OCI-LY1 (cell line): Measurements from ENCODE around the gene MFSD8.

Experiments
- H2AFZ ChIP-seq: fragments of 200-600 bp; sonication (generic), shearing (Covaris generic); 2 replicates; pipeline ENCODE4 v1.6.0; 2014; ENCODE audit warnings: antibody characterized with exemption, mild to moderate bottlenecking, low read length
- H3F3A ChIP-seq: fragments of 200-600 bp; sonication (generic), shearing (Covaris generic); 2 replicates; pipeline ENCODE4 v1.6.0; 2014; ENCODE audit warnings: mild to moderate bottlenecking, antibody characterized with exemption, low read length, moderate library complexity; ENCODE audit not compliant: insufficient read depth
- H3K27ac ChIP-seq: fragments of 200-600 bp; sonication (generic); 2 replicates; pipeline ENCODE4 v1.5.1; 2014; ENCODE audit warnings: low read length, mixed run types, mild to moderate bottlenecking, low read depth; ENCODE audit not compliant: poor library complexity, severe bottlenecking
- H3K27me3 ChIP-seq: fragments of 200-600 bp; sonication (generic); 2 replicates; pipeline ENCODE4 v1.6.0; 2014; ENCODE audit warnings: antibody characterized with exemption, mild to moderate bottlenecking, low read length, moderate library complexity; ENCODE audit not compliant: insufficient read depth
- H3K36me3 ChIP-seq: fragments of 200-600 bp; sonication (generic); 2 replicates; pipeline ENCODE4 v1.6.1; 2014; ENCODE audit warnings: mild to moderate bottlenecking, antibody characterized with exemption, low read length, moderate library complexity, mixed read lengths; ENCODE audit not compliant: insufficient read depth
- H3K4me1 ChIP-seq: fragments of 200-600 bp; sonication (generic); 2 replicates; pipeline ENCODE4 v1.5.1; 2014; ENCODE audit warnings: mild to moderate bottlenecking, low read length, moderate library complexity; ENCODE audit not compliant: insufficient read depth, severe bottlenecking
- H3K4me2 ChIP-seq: fragments of 200-600 bp; sonication (generic), shearing (Covaris generic); 2 replicates; pipeline ENCODE4 v1.6.1; 2014; ENCODE audit warnings: low read length
- H3K4me3 ChIP-seq: fragments of 200-600 bp; sonication (generic); 2 replicates; pipeline ENCODE4 v1.5.1; 2014; ENCODE audit warnings: low read length, low read depth, mild to moderate bottlenecking, mixed read lengths; ENCODE audit not compliant: poor library complexity, severe bottlenecking
- H3K79me2 ChIP-seq: fragments of 200-600 bp; shearing (Covaris generic); 2 replicates; pipeline ENCODE4 v1.6.1; 2016; ENCODE audit warnings: mixed run types, low read length, mixed read lengths; ENCODE audit not compliant: insufficient read depth
- H3K9ac ChIP-seq: fragments of 200-600 bp; sonication (generic), shearing (Covaris generic); 2 replicates; pipeline ENCODE4 v1.6.1; 2014; ENCODE audit warnings: mild to moderate bottlenecking, low read length, mixed read lengths
- H3K9me2 ChIP-seq: fragments of 200-600 bp; sonication (generic), shearing (Covaris generic); 2 replicates; pipeline ENCODE4 v1.6.1; 2014; ENCODE audit warnings: low read depth, mild to moderate bottlenecking, low read length, mixed read lengths
- H3K9me3 ChIP-seq: fragments of 200-600 bp; shearing (Covaris generic); 2 replicates; pipeline ENCODE4 v1.6.1; 2014; ENCODE audit warnings: low read length, mixed read lengths
- H4K20me1 ChIP-seq: fragments of 200-600 bp; sonication (generic), shearing (Covaris generic); 2 replicates; pipeline ENCODE4 v1.6.0; 2016; ENCODE audit warnings: mild to moderate bottlenecking, low read length; ENCODE audit not compliant: insufficient read depth
- CTCF ChIP-seq: fragments of 200-600 bp; sonication (generic), shearing (Covaris generic); IDR thresholded peaks from 2 replicates; pipeline ENCODE4 v1.5.1; 2017; ENCODE audit warnings: mild to moderate bottlenecking, antibody characterized with exemption, low read length, moderate library complexity, mixed read lengths
- EZH2 ChIP-seq: fragments of 200-600 bp; sonication (generic), shearing (Covaris generic); IDR thresholded peaks from 2 replicates; pipeline ENCODE4 v1.8.0; 2017; ENCODE audit warnings: borderline replicate concordance, mixed run types, mild to moderate bottlenecking, antibody characterized with exemption, low read length, moderate library complexity, mixed read lengths

Gene MFSD8

GRCh38 chr4:127888559-127888958, 76.4 kb downstream of the MFSD8 start:
- H3K9me3 ChIP-seq = 0 out of 2 replicates have a peak, but pooled peaks cover 3% of the 10 kb centered on the region

GRCh38 chr4:127881563-127881864, 83.5 kb downstream of the MFSD8 start:
- Histone ChIP-seq H3K27me3 (no peaks in the 10 kb centered on the region), H3K9me2 (no peaks in the 10 kb centered on the region), H3K9ac (peak overlapping the region; percentile 83), H3K36me3 (peaks cover 43% of the 10 kb centered on the region), H3K27ac (peak overlapping the region; percentile 76), H3K9me3 (no peaks in the 10 kb centered on the region), H4K20me1 (no peaks in the 10 kb centered on the region), H3F3A (no peaks in the 10 kb centered on the region), H2AFZ (no peak overlapping the region), H3K4me1 (peaks cover 34% of the 10 kb centered on the region), H3K4me2 (peak overlapping the region; percentile 86), H3K4me3 (peak overlapping the region; percentile 71), H3K79me2 (peaks cover 20% of the 10 kb centered on the region)
- TF ChIP-seq EZH2 (no peak), CTCF (peak; percentile 5; the same call in 1 of the 2 replicates)

More at GRCh38 chr4:127888559-127888958, 76.4 kb downstream of the MFSD8 start:
- H3K4me3 ChIP-seq = no peak overlapping the region
- no peak overlapping the region for H2AFZ ChIP-seq
- TF ChIP-seq CTCF (no peak), EZH2 (no peak)
- 0 out of 2 replicates have a peak, but pooled peaks cover 5% of the 10 kb centered on the region for H3K79me2 ChIP-seq
- no peak overlapping the region for H3K9ac ChIP-seq
- no peaks in the 10 kb centered on the region for H3K4me1 ChIP-seq
- H4K20me1 ChIP-seq = no peaks in the 10 kb centered on the region
- H3K4me2 ChIP-seq = no peak overlapping the region
- no peaks in the 10 kb centered on the region for H3F3A ChIP-seq
- H3K27ac ChIP-seq = no peak overlapping the region
- H3K36me3 ChIP-seq = peaks cover 97% of the 10 kb centered on the region
- no peaks in the 10 kb centered on the region for H3K9me2 ChIP-seq
- H3K27me3 ChIP-seq = no peaks in the 10 kb centered on the region

GRCh38 chr4:127880763-127881562, 84.0 kb downstream of the MFSD8 start, which contains the start of gene PLK4:
Gene PLK4 (plus strand): TSS chr4:127880893. CDS start chr4:127881135, 242 bp downstream.
- TF ChIP-seq CTCF = no peak
- TF ChIP-seq EZH2 = no peak
- Histone ChIP-seq H2AFZ (peak within 1 kb of the TSS; percentile 60; the same call in 1 of the 2 replicates), H3K4me2 (peak within 1 kb of the TSS; percentile 86), H4K20me1 (no peaks in the 10 kb centered on the region), H3K4me3 (peak within 1 kb of the TSS; percentile 71), H3F3A (no peaks in the 10 kb centered on the region), H3K9me2 (no peaks in the 10 kb centered on the region), H3K9me3 (no peaks in the 10 kb centered on the region), H3K27me3 (no peaks in the 10 kb centered on the region), H3K36me3 (peaks cover 38% of the 10 kb centered on the region), H3K27ac (peak within 1 kb of the TSS; percentile 76), H3K4me1 (peaks cover 34% of the 10 kb centered on the region), H3K9ac (peak within 1 kb of the TSS; percentile 83), H3K79me2 (peaks cover 20% of the 10 kb centered on the region)
